Gastrocnemius medialis (tissue), 4 donors: ENCODE data around the gene PDE3B.

Experiments used
- CTCF ChIP-seq, 5 experiments: fragments of 450-650 bp in 3 of 5; fragments of 200-600 bp in 2 of 5; sonication (generic) in 2 of 5; IDR thresholded peaks in 4 of 5; conservative IDR thresholded peaks in 1 of 5; 1 replicate in 4 of 5; 2 replicates in 1 of 5; pipeline ENCODE4 v1.5.1; 2016 to 2019; ENCODE audit warnings: antibody characterized with exemption in 5 of 5, mild to moderate bottlenecking in 3 of 5, moderate library complexity in 3 of 5
- POLR2A ChIP-seq, 2 donors: fragments of 450-650 bp; IDR thresholded peaks; one replicate each; pipeline ENCODE4 v1.6.1; 2017; ENCODE audit warnings: antibody characterized with exemption in 2 of 2, mild to moderate bottlenecking in 2 of 2, moderate library complexity in 2 of 2

DNA sequence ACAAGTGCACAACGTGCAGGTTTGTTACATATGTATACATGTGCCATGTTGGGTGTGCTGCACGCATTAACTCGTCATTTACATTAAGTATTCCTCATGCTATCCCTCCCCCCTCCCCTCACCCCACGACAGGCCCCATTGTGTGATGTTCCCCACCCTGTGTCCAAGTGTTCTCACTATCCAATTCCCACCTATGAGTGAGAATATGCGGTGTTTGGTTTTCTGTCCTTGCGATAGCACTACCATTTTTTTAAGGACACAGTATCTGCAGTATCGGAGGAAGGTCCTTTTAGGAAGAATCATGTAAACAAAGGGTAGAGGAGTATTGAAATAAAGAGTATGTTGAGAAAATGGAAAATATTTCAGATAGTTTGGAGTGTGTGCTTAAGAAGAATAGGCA, 25.9 kb downstream of the PDE3B start:
- no peak for TF ChIP-seq CTCF (IDR thresholded peaks at IDR 0.05 in 4 of 5, conservative IDR thresholded peaks at IDR 0.05 in 1 of 5)
- TF ChIP-seq POLR2A (IDR thresholded peaks at IDR 0.05) = no peak
